Muscle of leg (tissue), 16 donors: ENCODE data around the gene NRG3. TPM values are rescaled to one million over a fixed set of nuclear protein-coding genes. Genes with fewer than 3 reads are reported as not detected.

Experiments used
- DNase-seq: peaks from one replicate; pipeline ENCODE4 v3.0.0; 2013
- H3K27ac ChIP-seq: one replicate; pipeline ENCODE4 v1.5.1; 2013; ENCODE audit warnings: mild to moderate bottlenecking, low read length, control low read depth
- H3K27me3 ChIP-seq: one replicate; pipeline ENCODE4 v1.6.1; 2013; ENCODE audit warnings: low read length; ENCODE audit not compliant: control insufficient read depth, insufficient read depth
- H3K36me3 ChIP-seq: one replicate; pipeline ENCODE4 v1.6.1; 2013; ENCODE audit warnings: low read length; ENCODE audit not compliant: control insufficient read depth, insufficient read depth
- H3K4me1 ChIP-seq: one replicate; pipeline ENCODE4 v1.6.1; 2013; ENCODE audit warnings: low read length; ENCODE audit not compliant: control insufficient read depth, insufficient read depth
- H3K4me3 ChIP-seq: one replicate; pipeline ENCODE4 v1.5.1; 2013; ENCODE audit warnings: low read length, control low read depth
- H3K9me3 ChIP-seq: replicated peaks from 2 replicates; pipeline ENCODE4 v1.6.1; 2013; ENCODE audit warnings: low read depth, low read length; ENCODE audit not compliant: control insufficient read depth
- WGBS: methylation state at CpG from one replicate; pipeline ENCODE4 v1.1.5; 2013; ENCODE audit warnings: missing lambda C conversion rate; ENCODE audit not compliant: insufficient coverage; 5-methylcytosine and 5-hydroxymethylcytosine counted together
- long read RNA-seq, 11 donors: transcript quantifications; one replicate each; lab custom pipeline, GENCODE V29; 2026
- polyA plus RNA-seq, 8 donors: library from polyadenylated mRNA; unstranded; fragments of 120-200 nt; gene quantifications; one replicate each; pipeline versions ENCODE4 v1.2.1 to v1.2.3, GENCODE V29; 2013; ENCODE audit warnings: inconsistent platforms in 1 of 8, low replicate concordance in 1 of 8; ENCODE audit not compliant: insufficient read length in 8 of 8, insufficient read depth in 1 of 8
- total RNA-seq: library from RNA; stranded (reverse); fragments of 120-200 nt; gene quantifications from one replicate; pipeline ENCODE4 v1.2.4, GENCODE V29; 2013

The NRG3 gene
- total RNA-seq (0.04 TPM), polyA plus RNA-seq (under 1 TPM; 0.11 to 0.60 (median 0.20) TPM)
- long read RNA-seq, donor 1 = 0 reads
- long read RNA-seq, donor 2 = 0 reads
- long read RNA-seq, donor 3 = 0 reads
- long read RNA-seq, donor 4 = 0 reads
- long read RNA-seq, donor 5 = 0 reads
- long read RNA-seq, donor 6 = 0 reads
- long read RNA-seq, donor 7 = 0 reads
- long read RNA-seq, donor 8 = 0 reads
- long read RNA-seq, donor 9 = 0 reads
- long read RNA-seq, donor 10 = 0 reads
- long read RNA-seq, donor 11 = 0 reads

DNA sequence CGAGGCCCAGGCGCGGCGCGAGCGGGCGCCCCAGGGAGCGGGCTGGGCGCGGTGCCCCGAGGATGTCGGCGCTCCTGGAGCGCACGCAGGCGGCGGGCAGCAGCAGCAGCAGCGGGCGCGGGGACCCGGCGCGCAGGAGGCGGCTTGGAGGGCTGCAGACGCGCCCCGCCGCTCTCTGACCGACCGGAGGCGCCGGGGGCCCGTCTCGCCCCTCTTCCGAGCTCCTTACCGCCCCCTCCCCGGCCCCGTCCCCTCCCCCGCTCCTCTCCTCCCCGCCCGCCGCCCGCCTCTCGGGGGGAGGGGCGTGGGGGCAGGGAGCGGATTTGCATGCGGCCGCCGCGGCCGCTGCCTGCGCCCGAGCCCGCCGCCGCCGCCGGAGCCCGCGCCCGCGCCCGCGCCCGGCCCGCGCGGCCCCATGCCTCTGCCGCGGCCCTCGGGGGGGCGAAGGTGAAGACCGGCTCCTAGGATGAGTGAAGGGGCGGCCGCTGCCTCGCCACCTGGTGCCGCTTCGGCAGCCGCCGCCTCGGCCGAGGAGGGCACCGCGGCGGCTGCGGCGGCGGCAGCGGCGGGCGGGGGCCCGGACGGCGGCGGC is at the start of gene NRG3:
Gene NRG3 (plus strand): TSS at position 320 of the 592 bp plus-strand sequence.
- no peak within 1 kb of the TSS for H3K4me3 ChIP-seq
- WGBS = under 1% methylated on average over 68 of the region's 95 CpGs
- peak; percentile 11 for DNase-seq
- no peak within 1 kb of the TSS for H3K27ac ChIP-seq
- peaks cover 43% of the 10 kb centered on the region for H3K27me3 ChIP-seq
- H3K4me1 ChIP-seq = peaks cover 7% of the 10 kb centered on the region
- no peaks in the 10 kb centered on the region for H3K9me3 ChIP-seq
- H3K36me3 ChIP-seq = no peaks in the 10 kb centered on the region

DNA sequence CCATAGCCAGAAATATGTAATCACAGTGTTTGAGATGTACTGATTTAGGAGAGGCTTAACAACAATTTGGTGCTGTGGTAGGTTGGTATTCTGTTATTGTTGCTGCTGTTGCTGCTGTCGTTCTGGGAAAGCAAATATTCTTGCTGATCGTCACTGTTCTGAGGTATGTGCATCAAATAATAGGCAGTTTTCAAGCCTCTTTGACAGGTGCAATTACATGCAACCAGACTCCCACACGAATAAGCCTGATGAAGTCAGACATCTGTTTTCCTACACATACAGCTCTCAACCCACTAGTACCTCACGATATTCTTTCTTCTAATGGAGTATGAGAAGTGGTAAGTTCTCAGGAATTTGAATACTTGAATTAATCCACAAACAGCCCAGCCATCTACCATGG is 46.7 kb upstream of the NRG3 start:
- Histone ChIP-seq H3K4me3 (no peak overlapping the region), H3K36me3 (no peaks in the 10 kb centered on the region), H3K4me1 (no peaks in the 10 kb centered on the region), H3K9me3 (no peaks in the 10 kb centered on the region), H3K27ac (no peak overlapping the region), H3K27me3 (no peaks in the 10 kb centered on the region)
- no peak for DNase-seq
- WGBS = no CpG with 5 or more reads among the region's 4 CpGs

DNA sequence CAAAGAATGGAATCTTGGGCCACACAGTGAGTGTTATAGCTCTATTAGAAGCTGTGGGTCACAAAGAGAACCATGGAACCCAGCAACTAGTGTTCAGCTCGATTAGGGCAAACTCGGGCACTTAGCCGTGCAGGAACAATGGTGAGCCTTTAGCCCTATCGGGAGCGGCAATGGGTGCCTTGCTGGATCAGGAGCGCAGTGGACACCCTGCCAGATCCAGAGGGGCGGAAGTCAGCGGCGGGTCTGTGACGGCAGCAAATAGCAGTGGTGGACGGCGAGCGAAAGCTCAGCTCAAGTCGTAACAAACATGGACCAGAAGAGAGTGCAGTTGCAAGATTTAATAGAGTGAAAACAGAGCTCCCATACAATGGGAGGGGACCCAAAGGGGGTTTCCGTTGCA is 43.9 kb upstream of the NRG3 start:
- no peak overlapping the region for H3K4me3 ChIP-seq
- no peak for DNase-seq
- 94% methylated on average over 11 of the region's 15 CpGs for WGBS
- H3K9me3 ChIP-seq = no peaks in the 10 kb centered on the region
- no peaks in the 10 kb centered on the region for H3K4me1 ChIP-seq
- no peak overlapping the region for H3K27ac ChIP-seq
- no peaks in the 10 kb centered on the region for H3K36me3 ChIP-seq
- H3K27me3 ChIP-seq = no peaks in the 10 kb centered on the region

DNA sequence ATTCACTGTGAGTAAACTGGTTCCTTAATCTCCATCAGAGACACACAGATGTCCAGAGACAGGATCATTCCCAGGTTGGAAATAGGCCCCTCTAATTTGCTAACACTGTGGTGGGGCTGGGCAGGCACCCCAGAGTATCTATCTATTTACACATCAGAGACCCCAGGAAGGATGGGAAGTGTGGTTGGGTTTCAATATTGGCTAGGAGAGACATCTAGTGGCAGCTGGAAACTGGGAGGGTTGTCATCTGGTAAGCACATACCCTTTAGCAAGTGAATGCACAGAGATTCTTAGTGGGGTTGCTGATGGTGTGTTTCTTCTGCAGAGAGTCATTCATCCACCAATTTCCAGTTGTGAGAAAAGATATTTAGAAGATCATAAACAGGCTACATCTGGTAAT is 36.0 kb upstream of the NRG3 start:
- no peaks in the 10 kb centered on the region for H3K27me3 ChIP-seq
- DNase-seq = no peak

GRCh38 chr10:81843042-81843441 is 32.0 kb upstream of the NRG3 start:
- Histone ChIP-seq H3K4me1 (no peaks in the 10 kb centered on the region), H3K4me3 (no peak overlapping the region), H3K36me3 (no peaks in the 10 kb centered on the region), H3K9me3 (no peaks in the 10 kb centered on the region), H3K27me3 (no peaks in the 10 kb centered on the region), H3K27ac (no peak overlapping the region)
- 60% methylated on average over 1 of the region's 2 CpGs for WGBS
- no peak for DNase-seq

More for the DNA sequence above, 36.0 kb upstream of the NRG3 start:
- Histone ChIP-seq H3K4me3 (no peak overlapping the region), H3K27ac (no peak overlapping the region), H3K36me3 (no peaks in the 10 kb centered on the region), H3K4me1 (no peaks in the 10 kb centered on the region), H3K9me3 (no peaks in the 10 kb centered on the region)

DNA sequence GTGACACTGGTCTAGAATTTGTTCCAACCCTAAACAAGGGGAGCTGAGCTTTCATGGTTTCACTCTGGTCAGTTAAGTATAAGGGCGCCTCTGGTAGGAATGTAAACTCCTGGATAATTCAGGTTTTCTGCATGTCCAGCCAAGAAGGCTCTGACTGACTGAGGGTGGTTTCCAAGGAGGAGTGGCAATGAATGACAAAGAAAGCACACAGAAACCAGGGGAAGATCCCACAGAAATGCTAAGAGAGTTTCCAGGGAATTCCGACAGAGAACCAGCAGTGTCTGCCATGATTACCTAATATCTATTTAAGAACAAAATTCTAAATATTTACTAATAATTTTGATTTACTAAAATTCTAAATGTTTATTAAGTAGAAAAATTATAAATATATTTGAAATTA is 27.3 kb upstream of the NRG3 start:
- WGBS = 71% methylated on average over 1 of the region's 2 CpGs
- H3K4me1 ChIP-seq = no peaks in the 10 kb centered on the region
- H3K27ac ChIP-seq = no peak overlapping the region
- no peak for DNase-seq
- no peaks in the 10 kb centered on the region for H3K27me3 ChIP-seq
- H3K4me3 ChIP-seq = no peak overlapping the region
- no peaks in the 10 kb centered on the region for H3K36me3 ChIP-seq
- H3K9me3 ChIP-seq = no peaks in the 10 kb centered on the region

GRCh38 chr10:81848514-81848913 is 26.5 kb upstream of the NRG3 start:
- no peaks in the 10 kb centered on the region for H3K27me3 ChIP-seq
- no peak overlapping the region for H3K4me3 ChIP-seq
- DNase-seq = no peak
- 0% methylated on average over 1 of the region's 4 CpGs for WGBS
- H3K36me3 ChIP-seq = no peaks in the 10 kb centered on the region
- no peaks in the 10 kb centered on the region for H3K4me1 ChIP-seq
- H3K9me3 ChIP-seq = peaks cover 1% of the 10 kb centered on the region
- H3K27ac ChIP-seq = no peak overlapping the region

DNA sequence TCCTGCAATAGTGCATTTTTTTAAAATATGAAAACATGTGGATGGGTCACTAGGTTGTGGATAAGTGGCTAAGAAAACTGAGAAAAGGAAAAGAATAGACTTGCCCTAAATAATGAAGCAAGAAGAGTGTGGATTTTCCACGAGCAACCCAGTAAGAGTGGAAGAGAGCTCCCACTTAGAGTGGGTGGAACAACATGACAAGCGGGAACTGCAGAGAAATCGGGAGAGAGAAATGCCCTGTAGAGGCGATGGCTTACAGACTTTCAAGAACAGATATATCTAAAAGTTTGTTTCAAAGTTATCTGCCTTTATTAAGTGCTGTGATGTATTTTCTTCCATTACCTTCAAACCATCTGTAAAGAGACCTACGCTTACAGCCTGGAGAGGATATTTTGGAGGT is 26.1 kb upstream of the NRG3 start:
- H3K36me3 ChIP-seq = no peaks in the 10 kb centered on the region
- no peaks in the 10 kb centered on the region for H3K27me3 ChIP-seq
- 86% methylated on average over 2 of the region's 5 CpGs for WGBS
- no peak overlapping the region for H3K4me3 ChIP-seq
- no peak overlapping the region for H3K27ac ChIP-seq
- H3K4me1 ChIP-seq = no peaks in the 10 kb centered on the region
- no peak for DNase-seq
- peaks cover 5% of the 10 kb centered on the region for H3K9me3 ChIP-seq

DNA sequence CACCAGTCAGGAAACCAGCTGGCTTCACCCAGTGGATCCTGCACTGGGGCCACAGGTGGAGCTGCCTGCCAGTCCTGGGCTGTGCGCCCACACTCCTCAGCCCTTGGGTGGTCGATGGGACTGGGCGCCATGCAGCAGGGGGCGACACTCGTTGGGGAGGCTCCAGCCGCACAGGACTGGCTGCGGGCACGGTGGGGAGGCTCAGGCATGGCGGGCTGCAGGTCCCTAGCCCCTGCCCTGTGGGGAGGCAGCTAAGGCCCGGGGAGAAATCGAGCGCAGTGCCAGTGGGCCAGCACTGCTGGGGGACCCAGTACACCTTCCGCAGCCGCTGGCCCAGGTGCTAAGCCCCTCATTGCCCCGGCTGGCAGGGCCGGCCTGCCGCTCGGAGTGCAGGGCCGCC is 12.4 kb upstream of the NRG3 start:
- no peaks in the 10 kb centered on the region for H3K4me1 ChIP-seq
- no peak for DNase-seq
- H3K36me3 ChIP-seq = no peaks in the 10 kb centered on the region
- no peak overlapping the region for H3K4me3 ChIP-seq
- H3K27me3 ChIP-seq = no peaks in the 10 kb centered on the region
- WGBS = 91% methylated on average over 18 of the region's 19 CpGs
- H3K27ac ChIP-seq = no peak overlapping the region
- H3K9me3 ChIP-seq = peaks cover 7% of the 10 kb centered on the region

DNA sequence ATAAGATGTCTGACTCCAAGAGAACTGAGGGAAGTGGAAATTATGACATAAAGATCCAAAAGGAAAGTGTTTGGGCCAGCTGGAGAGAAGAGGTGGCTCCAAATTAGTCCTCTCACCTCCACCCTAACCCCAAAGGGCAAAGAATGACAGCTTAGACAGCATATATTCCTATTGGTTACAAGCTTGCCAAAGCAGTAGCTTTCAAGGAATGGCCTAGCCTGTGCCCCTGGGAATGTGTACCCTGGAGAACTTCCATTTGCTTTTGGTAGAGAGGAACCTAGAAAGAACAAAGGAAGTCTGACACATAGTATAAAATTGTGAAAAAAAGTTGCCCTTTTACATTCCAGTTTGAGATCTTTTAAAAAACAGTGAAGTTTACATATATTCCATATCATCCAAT is 11.2 kb upstream of the NRG3 start:
- H3K27ac ChIP-seq = no peak overlapping the region
- H3K27me3 ChIP-seq = no peaks in the 10 kb centered on the region
- no peaks in the 10 kb centered on the region for H3K4me1 ChIP-seq
- no peak overlapping the region for H3K4me3 ChIP-seq
- no peak for DNase-seq
- no peaks in the 10 kb centered on the region for H3K36me3 ChIP-seq
- peaks cover 7% of the 10 kb centered on the region for H3K9me3 ChIP-seq

DNA sequence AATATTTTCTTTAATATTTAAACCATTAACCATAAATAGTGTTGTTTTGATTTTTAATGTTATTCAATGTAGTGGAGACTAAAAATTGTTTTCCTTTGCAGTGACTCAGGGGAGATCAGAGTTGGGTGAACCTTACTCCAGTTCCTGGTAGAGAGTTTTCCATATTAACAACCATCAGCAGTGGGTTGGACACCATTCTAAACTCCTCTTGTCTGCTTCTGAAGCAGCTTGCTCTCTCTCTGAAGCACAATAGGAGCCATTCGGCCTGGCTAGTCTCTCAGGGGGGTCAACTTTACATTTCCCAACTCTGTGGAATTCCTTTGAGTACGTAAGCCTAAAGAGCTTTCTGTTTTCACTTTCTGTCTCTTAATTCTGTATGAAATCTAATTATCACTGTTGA is 9.4 kb upstream of the NRG3 start:
- no CpG with 5 or more reads among the region's 2 CpGs for WGBS

More for the DNA sequence above, 9.4 kb upstream of the NRG3 start:
- H3K4me3 ChIP-seq = no peak overlapping the region
- H3K9me3 ChIP-seq = peaks cover 5% of the 10 kb centered on the region
- no peak overlapping the region for H3K27ac ChIP-seq
- no peaks in the 10 kb centered on the region for H3K4me1 ChIP-seq
- no peaks in the 10 kb centered on the region for H3K36me3 ChIP-seq
- H3K27me3 ChIP-seq = no peaks in the 10 kb centered on the region
- no peak for DNase-seq
